H1 (cell line): ENCODE results near the gene SUPT7L. TPM values are rescaled to one million over a fixed set of nuclear protein-coding genes. Genes with fewer than 3 reads are reported as not detected.

Experiments used
- CHD7 ChIP-seq: fragments of 300-600 bp; sonication (generic); IDR thresholded peaks from 2 replicates; pipeline ENCODE4 v1.7.1; 2012; ENCODE audit warnings: low read length, moderate library complexity, mild to moderate bottlenecking, inconsistent platforms; ENCODE audit not compliant: insufficient replicate concordance
- GTF2F1 ChIP-seq: IDR thresholded peaks from 2 replicates; pipeline ENCODE4 v1.6.1; 2012; ENCODE audit warnings: low read depth, low read length, improper control_type of control experiment, borderline replicate concordance
- POLR2A ChIP-seq, 2 experiments: IDR thresholded peaks; 1 replicate in 1 of 2; 2 replicates in 1 of 2; pipeline ENCODE4 v1.6.1; 2011; ENCODE audit warnings: low read depth in 2 of 2, low read length in 2 of 2, mild to moderate bottlenecking in 2 of 2; ENCODE audit errors: control extremely low read depth in 1 of 2
- POU5F1 ChIP-seq: IDR thresholded peaks from 2 replicates; pipeline ENCODE4 v1.6.1; 2011; ENCODE audit warnings: low read depth, mild to moderate bottlenecking, low read length, moderate library complexity
- RAD21 ChIP-seq, 2 experiments: IDR thresholded peaks in 1 of 2; conservative IDR thresholded peaks in 1 of 2; 2 replicates each; pipeline ENCODE4 v1.6.1; 2011; ENCODE audit warnings: low read depth in 2 of 2, low read length in 2 of 2, improper control_type of control experiment in 1 of 2, inconsistent platforms in 1 of 2, mild to moderate bottlenecking in 1 of 2, moderate library complexity in 1 of 2
- SIN3A ChIP-seq, 2 experiments: IDR thresholded peaks in 1 of 2; conservative IDR thresholded peaks in 1 of 2; 2 replicates each; pipeline ENCODE4 v1.6.1; 2011 to 2012; ENCODE audit warnings: low read length in 2 of 2, improper control_type of control experiment in 1 of 2, low read depth in 1 of 2, mild to moderate bottlenecking in 1 of 2
- polyA plus RNA-seq, 7 experiments: library from polyadenylated mRNA; depleted of rRNA in 3 of 7; stranded (reverse) in 5 of 7; unstranded in 2 of 7; fragments of >200 nt in 5 of 7; fragments of 200-250 nt in 2 of 7; gene quantifications; 1 replicate in 5 of 7; 2 replicates in 1 of 7; 4 replicates in 1 of 7; pipeline versions ENCODE4 v1.2.1 to v1.2.3, GENCODE V29; 2011 to 2013; ENCODE audit warnings: missing spikeins in 2 of 7, mixed read lengths in 2 of 7
- total RNA-seq: library from RNA; stranded (reverse); fragmentation: NEBNext Ultra II Directional; extraction: Animal tissue kit (Norgen Biotek cat#: 25700); gene quantifications from 2 replicates; pipeline ENCODE4 v1.2.1, GENCODE V29; 2021

SUPT7L gene
- total and polyA plus RNA-seq, 2 of the 8 experiments (the other 6 are each of a cell fraction or from before 2014, with no cell fraction given), result 22.2 to 26.6 TPM

GRCh38 chr2:27638037-27638637, 25.3 kb downstream of the SUPT7L start (continued):
- no peak for TF ChIP-seq CHD7
- TF ChIP-seq POLR2A (IDR thresholded peaks at IDR 0.05; ENCODE audit: control extremely low read depth in 1 of 2, low read depth in 2 of 2, low read length in 2 of 2), result no peak
- no peak for TF ChIP-seq POU5F1
- TF ChIP-seq RAD21 (IDR thresholded peaks at IDR 0.05 in 1 of 2, conservative IDR thresholded peaks at IDR 0.05 in 1 of 2; ENCODE audit: low read depth in 2 of 2, low read length in 2 of 2), result no peak
- TF ChIP-seq SIN3A (conservative IDR thresholded peaks at IDR 0.05 in 1 of 2, IDR thresholded peaks at IDR 0.05 in 1 of 2; ENCODE audit: low read depth in 1 of 2, low read length in 2 of 2), result no peak
- no peak for TF ChIP-seq GTF2F1
